ENCODE measurements around the gene HJV.

Gene HJV

GRCh38 chr1:145975216-145975615 is 46.3 kb downstream of the HJV start:
- DNase-seq, result no peak

GRCh38 chr1:145974721-145975120 is 46.8 kb downstream of the HJV start:
- no peak for DNase-seq

- DNase-seq, result no peak
These were observed 49.0 kb downstream of the HJV start for GRCh38 chr1:145972580-145972979.

Data from activated gamma-delta T cell treated with Interleukin-2 at 50 U/mL for 16 hours (primary cell).